ENCODE results near the gene ZBTB3. TPM values are rescaled to one million over a fixed set of nuclear protein-coding genes. Genes with fewer than 3 reads are reported as not detected.

Gene ZBTB3
- total and polyA plus RNA-seq, 2 of the 13 experiments (the other 11 are each of a cell fraction or from before 2014, with no cell fraction given), result 3.4 to 5.2 TPM

DNA sequence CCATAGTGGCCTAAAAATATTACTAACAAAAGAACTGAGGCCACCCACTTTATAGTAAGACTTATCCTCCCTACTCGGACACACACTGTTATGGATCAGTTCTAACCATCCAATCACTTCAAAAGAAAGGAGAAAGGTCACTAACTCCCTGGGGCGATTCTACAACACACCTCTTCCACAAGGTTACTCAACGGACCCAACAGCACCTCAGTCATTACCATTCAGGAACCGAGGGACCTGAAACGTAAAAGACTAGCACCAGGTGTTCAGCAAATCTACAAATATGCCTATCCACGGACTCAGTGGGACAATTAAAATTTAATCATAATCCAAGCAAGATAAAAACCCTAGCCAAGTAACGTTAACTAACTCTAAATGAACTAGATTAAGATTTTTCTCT lies 28.3 kb downstream of the ZBTB3 start:
- Histone ChIP-seq H3K4me1 (ENCODE audit: insufficient read depth, low read length) (peaks cover 48% of the 10 kb centered on the region), H3K4me3 (replicated peaks in 1 of 3; ENCODE audit: insufficient read depth in 1 of 3, low read depth in 2 of 3, low read length in 3 of 3) (peak overlapping the region; percentile 85 to 94 (median 91)), H3K27ac (ENCODE audit: extremely low read length, insufficient read depth, low read length) (peak overlapping the region; percentile 99), H3K36me3 (replicated peaks in 1 of 2; ENCODE audit: control insufficient read depth in 1 of 2, insufficient read depth in 2 of 2, low read length in 2 of 2) (peaks cover 4 to 41% of the 10 kb centered on the region in 2 experiments), H3K79me2 (ENCODE audit: insufficient read depth, low read length) (peaks cover 75% of the 10 kb centered on the region), H3K9me3 (ENCODE audit: low read length) (no peaks in the 10 kb centered on the region), H3K9ac (ENCODE audit: insufficient read depth, low read depth, low read length) (peak overlapping the region; percentile 95), H2AFZ (ENCODE audit: low read length) (no peak overlapping the region), H4K20me1 (ENCODE audit: insufficient read depth, low read length) (peaks cover 30% of the 10 kb centered on the region), H3K27me3 (ENCODE audit: control insufficient read depth in 1 of 2, insufficient read depth in 2 of 2, low read length in 2 of 2) (peaks cover 0 to 3% of the 10 kb centered on the region in 2 experiments; a peak in 1 of 5 replicates), H3K4me2 (ENCODE audit: low read depth, low read length) (peak overlapping the region; percentile 85)
- intact Hi-C loops (cut with micrococcal nuclease; ENCODE audit: unreplicated experiment), result loop anchor here (5.0 kb wide), 1 partner anchor 117 kb away; no protein-coding TSS in a partner anchor
- no peak for TF ChIP-seq IRX3 (CRISPR knock-in tag; IDR thresholded peaks at IDR 0.05; ENCODE audit: borderline replicate concordance, low read depth)
- TF ChIP-seq NFYB (CRISPR knock-in tag; IDR thresholded peaks at IDR 0.05), result no peak
- 0 out of 2 replicates have a peak, but pooled peaks have one; percentile 40 for TF ChIP-seq ZC3H13 (CRISPR knock-in tag; IDR thresholded peaks at IDR 0.05)
- peak; percentile 93; the same call in 1 of the 2 replicates for TF ChIP-seq ZNF264 (CRISPR knock-in tag; IDR thresholded peaks at IDR 0.05)
- TF ChIP-seq POLR2AphosphoS5 (IDR thresholded peaks at IDR 0.05; ENCODE audit: low read depth, low read length), result peak; percentile 46
- no peak for TF ChIP-seq PREB (CRISPR knock-in tag; IDR thresholded peaks at IDR 0.05)
- peak; percentile 36; the same call in 1 of the 2 replicates for TF ChIP-seq SAP130 (CRISPR knock-in tag; IDR thresholded peaks at IDR 0.05; ENCODE audit: low read depth)
- no peak for TF ChIP-seq GABPA (IDR thresholded peaks at IDR 0.05; ENCODE audit: low read depth, low read length)
- TF ChIP-seq GABPA (CRISPR knock-in tag; IDR thresholded peaks at IDR 0.05; ENCODE audit: low read depth), result 0 out of 2 replicates have a peak, but pooled peaks have one; percentile 15
- peak; percentile 24; the same call in 1 of the 2 replicates for TF ChIP-seq CREM (IDR thresholded peaks at IDR 0.05)
- TF ChIP-seq CREM (CRISPR knock-in tag; IDR thresholded peaks at IDR 0.05), result no peak
- peak; percentile 14; the same call in 1 of the 2 replicates for TF ChIP-seq HNF1A (IDR thresholded peaks at IDR 0.05; ENCODE audit: low read depth)
- no peak for TF ChIP-seq HNF1A (CRISPR knock-in tag; IDR thresholded peaks at IDR 0.05; ENCODE audit: borderline replicate concordance)
- peak in 1 of 2 experiments; percentile 51; a peak in 2 of 4 replicates for TF ChIP-seq POLR2A (IDR thresholded peaks at IDR 0.05; ENCODE audit: insufficient read depth in 1 of 2, low read depth in 2 of 2, low read length in 2 of 2)
- TF ChIP-seq, protein P1, sequence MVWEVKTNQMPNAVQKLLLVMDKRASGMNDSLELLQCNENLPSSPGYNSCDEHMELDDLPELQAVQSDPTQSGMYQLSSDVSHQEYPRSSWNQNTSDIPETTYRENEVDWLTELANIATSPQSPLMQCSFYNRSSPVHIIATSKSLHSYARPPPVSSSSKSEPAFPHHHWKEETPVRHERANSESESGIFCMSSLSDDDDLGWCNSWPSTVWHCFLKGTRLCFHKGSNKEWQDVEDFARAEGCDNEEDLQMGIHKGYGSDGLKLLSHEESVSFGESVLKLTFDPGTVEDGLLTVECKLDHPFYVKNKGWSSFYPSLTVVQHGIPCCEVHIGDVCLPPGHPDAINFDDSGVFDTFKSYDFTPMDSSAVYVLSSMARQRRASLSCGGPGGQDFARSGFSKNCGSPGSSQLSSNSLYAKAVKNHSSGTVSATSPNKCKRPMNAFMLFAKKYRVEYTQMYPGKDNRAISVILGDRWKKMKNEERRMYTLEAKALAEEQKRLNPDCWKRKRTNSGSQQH (CRISPR knock-in tag; IDR thresholded peaks at IDR 0.05; ENCODE audit: low read depth), result no peak
- FAIRE-seq, result peak; percentile 44
- TSS peak; percentile 43 for BruUV-seq (replicated peaks)
- WGBS (ENCODE audit: low lambda C conversion rate), result 0% methylated on average over 7 of the region's 7 CpGs
- DNase-seq (ENCODE audit: low spot score), result peak; percentile 42
- in situ Hi-C loops (cut with HindIII; ENCODE audit: extremely low pct_ligation_motif_present, low pct_unique_long_range_greater_than_20kb), result no loop called here
- ChIA-PET CTCF (ENCODE audit: low intra/inter-chr PET ratio, low total read pairs) (no interaction called here), POLR2A (interaction anchor here (0.9 to 5.0 kb wide), 12 partner anchors 14 to 134 kb away, joined by 3 to 80 read pairs (median 22); partner anchors contain the start of genes BSCL2, C11orf98, CSKMT and GNG3)
- ATAC-seq, result no peak
